Chondrocyte (in vitro differentiated cells): ENCODE data around the gene MCRS1. TPM values are rescaled to one million over a fixed set of nuclear protein-coding genes. Genes with fewer than 3 reads are reported as not detected.

Experiments
- DNase-seq: peaks from one replicate; pipeline ENCODE4 v3.0.0; 2021; ENCODE audit warnings: mixed read lengths, low spot score
- H3K27ac Mint-ChIP-seq: one replicate; pipeline ENCODE4 v1.8.0; 2021; ENCODE audit warnings: mild to moderate bottlenecking, moderate library complexity, mixed read lengths; ENCODE audit not compliant: unreplicated experiment
- H3K27me3 Mint-ChIP-seq: 2 replicates; pipeline ENCODE4 v1.8.0; 2021; ENCODE audit warnings: low read depth, mixed read lengths
- H3K36me3 Mint-ChIP-seq: 2 replicates; pipeline ENCODE4 v1.8.0; 2021; ENCODE audit warnings: low read depth, mixed read lengths
- H3K4me1 Mint-ChIP-seq: 2 replicates; pipeline ENCODE4 v1.8.0; 2021; ENCODE audit warnings: low read depth, mild to moderate bottlenecking, mixed read lengths
- H3K4me3 Mint-ChIP-seq: one replicate; pipeline ENCODE4 v1.8.0; 2021; ENCODE audit warnings: mild to moderate bottlenecking, moderate library complexity, mixed read lengths; ENCODE audit not compliant: unreplicated experiment
- H3K9me3 Mint-ChIP-seq: 2 replicates; pipeline ENCODE4 v1.8.0; 2021; ENCODE audit warnings: low read depth, mixed read lengths
- CTCF ChIP-seq: fragments of 200-600 bp; sonication (generic); IDR thresholded peaks from 2 replicates; pipeline ENCODE4 v1.5.0; 2021; ENCODE audit warnings: antibody characterized with exemption, mild to moderate bottlenecking, moderate library complexity
- total RNA-seq: library from RNA; stranded (reverse); gene quantifications from 3 replicates; pipeline ENCODE4 v1.2.1, GENCODE V29; 2021

MCRS1 gene
- total RNA-seq, 1 donor from 2014 or later: 47.2 TPM

- no peak for TF ChIP-seq CTCF
- H3K27me3 Mint-ChIP-seq: no peaks in the 10 kb centered on the region
- no peak for DNase-seq
- peaks cover 10% of the 10 kb centered on the region for H3K36me3 Mint-ChIP-seq
- H3K4me1 Mint-ChIP-seq: peaks cover 41% of the 10 kb centered on the region
- peak overlapping the region; percentile 95 for H3K27ac Mint-ChIP-seq
- H3K9me3 Mint-ChIP-seq: no peaks in the 10 kb centered on the region
- peak overlapping the region; percentile 95 for H3K4me3 Mint-ChIP-seq
Measured at GRCh38 chr12:49567302-49567610, 686 bp downstream of the MCRS1 start.

DNA sequence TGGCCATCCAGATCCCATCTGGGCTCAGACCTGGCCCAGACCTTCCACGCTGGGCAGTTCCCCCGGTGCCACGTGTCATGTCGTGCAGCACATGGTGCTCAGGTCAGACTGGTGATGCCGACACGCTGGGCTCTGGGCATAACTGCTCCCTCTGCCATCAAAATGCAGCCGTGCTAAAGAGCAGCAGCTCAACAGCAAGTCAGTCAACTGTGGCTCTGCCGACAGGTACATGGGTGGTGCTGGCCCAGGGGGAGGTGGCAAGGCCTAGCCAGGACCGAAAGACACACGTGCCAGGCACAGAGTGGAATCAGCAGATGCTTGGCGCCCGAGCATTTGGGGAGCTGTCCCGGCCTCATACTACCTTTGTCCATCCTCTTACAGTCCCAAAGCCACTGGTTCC, 1.6 kb downstream of the MCRS1 start:
- H3K36me3 Mint-ChIP-seq: peaks cover 14% of the 10 kb centered on the region
- no peaks in the 10 kb centered on the region for H3K27me3 Mint-ChIP-seq
- peaks cover 41% of the 10 kb centered on the region for H3K4me1 Mint-ChIP-seq
- no peak for TF ChIP-seq CTCF
- no peak overlapping the region for H3K4me3 Mint-ChIP-seq
- no peaks in the 10 kb centered on the region for H3K9me3 Mint-ChIP-seq
- H3K27ac Mint-ChIP-seq: no peak overlapping the region
- DNase-seq: no peak

- H3K4me3 Mint-ChIP-seq: no peak overlapping the region
- H3K27ac Mint-ChIP-seq: peak overlapping the region; percentile 63
- no peak for DNase-seq
- H3K27me3 Mint-ChIP-seq: no peaks in the 10 kb centered on the region
- peaks cover 37% of the 10 kb centered on the region for H3K4me1 Mint-ChIP-seq
- H3K9me3 Mint-ChIP-seq: no peaks in the 10 kb centered on the region
- no peak for TF ChIP-seq CTCF
- peaks cover 17% of the 10 kb centered on the region for H3K36me3 Mint-ChIP-seq
Measured at GRCh38 chr12:49565406-49566265, 2.3 kb downstream of the MCRS1 start.

DNA sequence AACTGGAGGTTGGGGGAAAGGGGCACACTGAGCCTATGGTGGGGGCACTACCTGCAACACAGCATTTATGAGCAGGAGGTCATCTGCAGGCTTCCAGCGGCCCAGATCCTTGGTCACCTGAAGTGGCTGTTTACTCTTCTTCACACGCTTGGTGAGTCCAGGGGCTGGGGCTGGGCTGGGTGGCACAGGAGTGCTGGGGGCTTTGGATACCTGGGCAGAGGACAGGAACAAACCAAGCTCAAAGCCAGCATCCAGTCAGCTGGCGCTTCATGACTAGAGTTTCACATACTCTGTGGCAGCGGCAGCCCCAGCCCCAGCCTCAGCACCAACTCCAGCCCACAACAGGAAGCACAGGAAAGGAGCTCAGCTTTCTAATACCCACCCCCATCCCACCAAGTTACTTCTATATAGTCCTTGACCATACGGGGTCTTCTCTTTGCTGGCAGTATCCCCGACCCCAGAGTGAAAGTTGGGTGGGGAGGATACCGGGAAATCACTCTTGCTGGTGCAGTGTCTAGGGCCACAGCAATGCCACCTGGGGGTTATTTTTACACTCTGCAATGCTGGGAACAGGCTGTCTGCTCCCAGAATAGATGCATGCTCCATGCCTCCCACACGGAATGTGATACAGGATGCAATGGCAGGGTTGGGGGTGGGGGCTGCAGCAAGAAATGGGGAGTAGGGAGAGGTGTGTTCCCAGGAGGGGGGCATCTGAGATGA, 3.1 kb downstream of the MCRS1 start:
- Mint-ChIP-seq H3K9me3 (no peaks in the 10 kb centered on the region), H3K27ac (peak overlapping the region; percentile 63), H3K27me3 (no peaks in the 10 kb centered on the region), H3K36me3 (peaks cover 20% of the 10 kb centered on the region), H3K4me1 (peaks cover 33% of the 10 kb centered on the region), H3K4me3 (no peak overlapping the region)
- peak; percentile 11 for TF ChIP-seq CTCF
- peak; percentile 40 for DNase-seq

DNA sequence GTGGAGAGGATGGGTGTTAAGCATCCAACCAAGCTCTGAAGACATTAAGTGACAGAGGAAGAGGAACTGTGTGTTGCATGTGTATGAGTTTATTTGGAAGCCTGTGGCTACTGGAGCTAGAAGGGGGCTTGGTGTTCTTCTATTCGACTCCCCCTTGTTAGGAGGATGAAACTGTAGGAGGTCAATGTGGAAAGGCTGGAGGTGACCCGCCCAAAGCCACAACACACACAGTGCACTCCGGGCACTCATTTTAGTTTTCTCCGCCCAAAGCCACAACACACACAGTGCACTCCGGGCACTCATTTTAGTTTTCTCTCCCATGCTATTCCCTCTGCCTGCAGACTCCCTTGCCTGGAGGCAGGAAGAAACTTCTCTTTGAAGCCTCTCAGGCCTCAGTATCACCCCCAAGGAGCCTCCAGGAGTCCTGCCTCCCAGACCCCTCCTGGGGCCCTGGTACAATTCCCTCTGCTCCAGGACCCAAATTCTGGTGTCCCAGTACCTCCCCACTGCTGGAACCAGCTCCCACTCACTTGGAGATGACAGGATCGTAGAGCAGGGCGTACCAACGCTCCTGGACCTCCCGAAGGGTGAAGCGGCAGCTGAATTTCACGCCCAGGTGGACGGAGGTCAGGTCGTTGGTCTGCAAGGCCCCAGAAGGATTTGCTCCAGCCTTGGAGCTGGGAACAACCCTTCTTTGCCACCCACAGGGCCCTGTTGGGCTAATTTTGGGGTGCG, 3.8 kb downstream of the MCRS1 start:
- peak; percentile 59 for DNase-seq
- no peak overlapping the region for H3K4me3 Mint-ChIP-seq
- H3K9me3 Mint-ChIP-seq: no peaks in the 10 kb centered on the region
- H3K4me1 Mint-ChIP-seq: peaks cover 33% of the 10 kb centered on the region
- peaks cover 23% of the 10 kb centered on the region for H3K36me3 Mint-ChIP-seq
- no peak for TF ChIP-seq CTCF
- no peak overlapping the region for H3K27ac Mint-ChIP-seq
- H3K27me3 Mint-ChIP-seq: no peaks in the 10 kb centered on the region
